HT-29 (cell line): Measurements from ENCODE around the gene FANCE. TPM values are rescaled to one million over a fixed set of nuclear protein-coding genes. Genes with fewer than 3 reads are reported as not detected.
"Not testable (repeated sequence)": the region's sequence is repeated elsewhere in the genome, so short reads cannot be mapped to it uniquely, and the experiment has no call there.

Experiments
- DNase-seq: peaks from one replicate; pipeline ENCODE4 v3.0.0-alpha.2; 2015; ENCODE audit warnings: low spot score
- total RNA-seq: library from RNA; depleted of rRNA; stranded (reverse); fragments of >200 nt; shearing (Covaris generic); gene quantifications from 2 replicates; pipeline ENCODE4 v1.2.3, GENCODE V29; 2014

The FANCE gene
- total RNA-seq, 1 experiment from 2014 or later, result 8.6 TPM

DNA sequence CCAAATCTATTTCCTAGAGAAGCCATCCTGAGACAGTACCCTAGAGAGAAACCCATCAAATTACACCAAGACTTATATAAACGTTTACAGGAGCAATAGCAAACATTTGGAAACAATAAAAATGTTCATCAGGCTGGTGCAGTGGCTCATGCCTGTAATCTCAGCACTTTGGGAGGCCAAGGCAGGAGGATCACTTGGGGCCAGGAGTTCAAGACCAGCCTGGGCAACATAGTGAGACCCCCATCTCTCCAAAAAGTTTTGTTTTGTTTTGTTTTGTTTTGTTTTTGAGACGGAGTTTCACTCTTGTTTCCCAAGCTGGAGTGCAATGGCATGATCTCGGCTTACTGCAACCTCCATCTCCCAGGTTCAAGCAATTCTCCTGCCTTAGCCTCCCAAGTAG, 19.4 kb upstream of the FANCE start:
- not testable (repeated sequence) for DNase-seq

DNA sequence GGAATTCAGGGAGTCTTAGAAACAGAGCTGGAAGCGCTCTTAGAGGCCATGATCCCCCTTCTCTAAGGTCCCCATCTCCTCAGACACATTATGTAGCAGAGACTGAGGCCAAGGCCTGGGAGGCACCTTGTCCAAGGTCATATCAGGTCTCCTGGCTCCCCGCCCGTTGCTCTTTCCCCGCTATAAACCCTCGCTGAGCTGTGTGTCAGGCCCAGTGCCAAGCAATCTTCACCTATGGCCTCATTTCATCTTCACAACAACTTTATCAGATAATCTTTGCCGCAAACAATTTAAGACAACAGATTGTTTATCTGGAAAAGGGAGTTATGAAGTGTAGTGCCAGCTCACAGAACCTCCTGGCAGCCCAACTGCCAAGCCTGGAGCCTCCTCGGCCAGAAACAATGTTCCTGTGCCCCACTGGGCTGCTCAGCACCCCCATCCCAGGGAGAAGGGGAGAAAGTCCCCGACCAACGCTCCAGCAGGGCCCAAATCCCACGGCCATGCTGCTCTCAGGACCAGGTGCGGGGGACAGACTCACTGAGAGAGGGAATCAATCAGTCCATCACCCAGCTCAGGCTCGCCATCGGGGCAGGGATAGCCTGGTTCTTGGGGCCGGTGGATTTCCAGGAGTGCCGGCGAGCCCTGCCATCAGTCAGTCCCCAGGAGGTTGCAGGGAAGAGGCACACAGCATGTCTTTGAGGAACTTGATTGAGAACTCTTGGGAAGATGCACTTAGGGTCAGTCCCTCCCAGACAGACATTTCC, 16.9 kb upstream of the FANCE start:
- DNase-seq, result no peak

DNA sequence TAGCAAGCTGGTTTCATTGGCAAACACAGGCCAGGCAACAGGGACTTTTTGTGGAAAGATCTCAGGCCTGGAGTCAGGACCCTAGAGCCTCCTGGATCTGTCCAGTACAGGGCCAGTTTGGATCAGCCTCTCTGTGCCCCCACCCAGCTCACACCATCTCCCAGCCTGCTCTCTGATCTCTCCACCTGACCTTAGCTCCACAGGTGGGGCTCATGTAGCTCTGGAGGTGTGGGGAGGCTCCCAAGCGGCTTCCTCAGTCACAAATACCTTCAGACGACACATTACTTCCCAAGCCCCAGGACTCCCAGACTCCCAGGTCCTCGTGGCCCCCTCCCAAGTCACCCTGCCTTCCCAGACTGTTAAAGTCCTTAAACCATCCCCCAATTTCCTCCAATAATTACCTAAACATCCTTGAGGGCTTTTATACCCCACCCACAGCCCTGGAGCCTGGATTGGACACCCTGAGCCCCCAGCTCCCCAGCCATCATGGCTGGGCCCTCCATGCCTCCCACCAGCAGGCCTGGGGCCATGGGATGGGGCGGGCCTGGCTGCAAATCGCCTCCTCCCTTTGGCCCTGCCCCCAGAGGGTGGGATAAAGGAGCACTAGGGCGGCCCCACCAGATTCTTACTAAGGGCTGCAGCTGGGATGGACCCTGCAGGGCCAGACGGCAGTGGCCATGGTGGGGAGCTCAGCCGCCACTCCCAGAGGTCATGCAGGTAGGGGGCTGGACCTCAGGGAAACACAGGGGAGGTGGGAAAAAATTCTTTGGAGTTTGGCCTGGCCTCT, 15.9 kb upstream of the FANCE start:
- DNase-seq, result no peak

DNA sequence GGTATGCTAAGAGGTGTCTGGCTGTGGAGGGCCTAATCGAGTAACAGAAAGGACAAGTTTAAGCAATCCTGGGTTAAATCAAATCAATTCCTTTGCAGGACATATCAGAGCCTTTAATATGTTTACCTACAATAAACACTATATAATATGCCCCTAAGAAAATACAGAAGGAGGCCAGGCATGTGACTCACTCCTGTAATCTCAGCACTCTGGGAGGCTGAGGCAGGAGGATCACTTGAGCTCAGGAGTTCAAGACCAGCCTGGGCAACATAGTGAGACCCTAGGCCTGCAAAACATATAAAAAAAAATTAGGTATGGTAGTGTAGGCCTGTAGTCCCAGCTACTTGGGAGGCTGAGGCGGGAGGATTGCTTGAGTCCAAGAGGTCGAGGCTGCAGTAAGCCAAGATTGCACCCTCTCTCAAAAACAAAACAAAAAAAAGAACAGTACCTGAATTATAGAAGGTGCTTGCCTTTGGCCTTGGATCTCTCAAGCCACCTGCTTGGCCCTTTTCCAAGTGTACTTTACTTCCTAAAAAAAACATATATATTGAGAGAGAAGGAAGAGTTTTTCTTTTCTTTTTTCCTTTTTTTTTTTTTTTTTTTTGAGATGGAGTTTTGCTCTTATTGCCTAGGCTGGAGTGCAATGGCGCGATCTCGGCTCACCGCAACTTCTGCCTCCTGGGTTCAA, 13.6 kb upstream of the FANCE start:
- not testable (repeated sequence) for DNase-seq

DNA sequence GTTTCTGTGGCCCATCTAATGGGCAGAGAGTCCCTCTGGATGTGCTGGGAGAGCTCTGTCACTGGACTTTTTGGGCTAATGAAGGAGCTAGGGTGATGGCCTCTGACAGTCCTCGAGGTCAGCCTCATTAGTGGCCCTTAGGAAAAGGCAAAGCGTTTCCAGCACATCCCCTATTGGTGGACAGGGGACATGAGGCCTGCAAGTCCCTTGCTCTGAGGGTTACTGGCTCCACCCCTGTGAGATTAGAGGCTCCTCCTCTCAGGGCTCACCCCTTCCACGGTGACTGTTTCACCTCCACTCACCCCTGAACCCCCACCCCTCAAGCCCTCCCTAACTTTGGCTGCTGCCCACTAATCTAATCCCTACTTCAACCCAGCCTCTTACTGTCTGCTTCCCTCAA, 12.8 kb upstream of the FANCE start:
- no peak for DNase-seq

DNA sequence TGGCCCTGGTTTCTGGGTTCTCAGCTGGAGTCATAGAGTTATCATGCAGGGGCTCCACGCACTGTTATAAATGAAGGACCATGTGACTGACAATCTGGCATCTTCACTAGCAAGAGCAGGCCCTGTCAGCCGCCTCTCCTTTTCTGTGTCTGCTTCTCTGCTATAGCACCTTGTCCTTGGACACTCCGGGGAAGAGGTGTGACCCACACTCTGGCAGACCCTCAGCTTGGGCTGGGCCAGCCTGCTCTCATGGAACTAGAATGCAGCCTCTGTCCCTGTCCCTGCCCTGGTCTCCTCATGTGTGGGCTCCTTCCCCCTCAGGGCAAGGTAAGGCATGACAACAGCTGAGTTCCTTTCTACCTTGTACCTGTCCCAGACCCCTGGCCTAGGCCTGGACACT, 10.9 kb upstream of the FANCE start:
- no peak for DNase-seq

DNA sequence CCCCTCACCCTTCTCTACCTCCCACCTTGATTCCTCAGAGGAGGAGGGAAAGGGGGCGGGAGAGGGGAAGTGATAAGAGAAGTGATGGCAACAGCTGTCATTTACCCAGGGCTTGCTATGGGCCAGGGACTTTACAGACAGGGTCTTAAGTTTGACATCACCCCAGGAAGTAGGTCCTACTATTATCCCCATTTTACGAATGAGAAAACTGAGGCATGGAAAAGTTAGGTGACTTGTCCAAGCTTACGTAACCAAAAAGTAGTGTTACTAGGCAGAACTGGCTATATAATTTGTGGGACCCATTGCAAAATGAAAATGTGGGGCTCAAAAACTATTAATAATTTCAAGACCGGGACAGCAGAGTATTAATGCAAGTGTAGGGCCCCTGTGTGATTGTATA, 10.5 kb upstream of the FANCE start:
- no peak for DNase-seq

DNA sequence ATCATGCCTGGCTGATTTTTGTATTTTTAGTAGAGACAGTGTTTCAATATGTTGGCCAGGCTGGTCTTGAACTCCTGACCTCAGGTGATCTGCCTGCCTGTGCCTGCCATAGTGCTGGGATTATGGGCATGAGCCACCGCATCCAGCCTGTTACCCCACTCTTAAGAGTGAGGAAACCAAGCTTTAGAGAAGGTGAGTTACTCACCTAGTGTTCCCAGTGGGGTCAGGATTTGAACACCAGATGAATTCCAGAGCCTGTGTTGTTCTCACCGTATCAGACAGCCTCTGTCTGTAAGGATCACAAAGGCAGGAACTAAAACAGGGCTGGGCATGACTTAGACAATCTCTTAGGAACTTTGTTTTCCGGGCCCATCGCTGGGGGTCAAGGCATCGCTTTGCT, 9.4 kb upstream of the FANCE start:
- no peak for DNase-seq

DNA sequence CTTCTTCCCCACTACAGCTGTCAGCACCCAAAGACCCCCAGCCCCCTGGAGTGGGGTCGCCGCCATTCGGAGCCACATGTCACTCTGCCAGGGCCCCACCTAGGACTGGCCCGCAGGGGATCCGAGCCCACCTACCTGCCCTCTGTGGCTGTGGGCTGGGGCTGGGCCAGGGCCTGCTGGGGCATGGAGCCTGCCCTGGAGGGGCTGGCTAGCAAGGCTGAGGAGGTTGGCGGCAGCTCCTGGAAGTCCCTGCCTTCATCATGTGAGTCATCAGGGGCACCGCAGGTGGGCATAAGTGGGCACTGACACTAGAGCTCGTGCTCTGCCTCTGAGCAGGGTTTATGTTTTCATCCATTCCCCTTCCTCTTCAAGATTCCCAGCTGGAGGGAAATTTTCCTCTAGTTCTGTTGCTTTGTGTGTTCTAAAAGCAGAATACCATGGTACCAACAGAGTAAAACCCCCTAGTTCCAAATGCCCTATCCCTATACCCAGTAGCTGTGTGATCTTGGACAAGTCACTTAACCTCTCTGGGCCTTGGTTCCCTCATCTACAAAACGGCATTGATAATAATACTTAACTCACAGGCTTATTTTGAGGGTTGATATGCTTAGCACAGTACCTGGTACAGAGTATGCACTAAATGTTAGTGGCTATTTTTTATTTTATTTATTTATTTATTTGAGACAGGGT, 8.7 kb upstream of the FANCE start:
- DNase-seq, result no peak

DNA sequence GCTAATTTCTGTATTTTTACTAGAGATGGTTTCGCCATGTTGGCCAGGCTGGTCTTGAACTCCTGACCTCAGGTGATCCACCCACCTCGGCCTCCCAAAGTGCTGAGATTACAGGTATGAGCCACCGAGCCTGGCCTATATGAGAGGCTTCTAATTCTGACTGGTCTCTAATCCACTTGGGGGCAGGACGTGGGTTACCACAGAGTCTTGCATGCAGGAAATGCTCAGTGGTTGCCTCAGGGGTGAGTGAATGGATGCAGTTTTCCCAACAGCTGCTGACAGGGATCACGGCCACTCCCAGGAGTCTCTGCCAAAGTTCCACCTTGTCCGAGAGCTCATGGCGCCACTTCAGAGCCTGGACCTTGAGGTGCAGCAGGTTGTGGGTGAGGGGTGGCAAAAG, 6.4 kb upstream of the FANCE start:
- no peak for DNase-seq

DNA sequence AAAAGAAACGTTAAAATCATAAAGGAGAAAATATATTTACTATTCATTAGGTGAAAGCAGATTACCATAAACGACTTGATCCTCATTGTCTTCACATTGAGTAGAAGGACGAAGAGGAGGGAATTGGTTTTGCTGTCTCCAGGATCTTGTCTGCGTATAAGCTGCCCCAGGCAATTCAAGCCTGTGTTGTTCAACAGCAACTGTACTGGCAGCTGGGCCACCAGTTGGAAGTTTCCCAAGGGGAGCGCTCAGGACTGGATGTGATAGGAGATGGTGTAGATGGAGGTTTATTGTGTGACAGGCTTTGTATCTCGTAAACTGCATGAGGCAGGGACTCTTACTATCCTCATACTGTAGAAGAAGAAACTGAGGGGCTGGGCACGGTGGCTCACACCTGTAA, 3.9 kb upstream of the FANCE start:
- DNase-seq, result no peak

DNA sequence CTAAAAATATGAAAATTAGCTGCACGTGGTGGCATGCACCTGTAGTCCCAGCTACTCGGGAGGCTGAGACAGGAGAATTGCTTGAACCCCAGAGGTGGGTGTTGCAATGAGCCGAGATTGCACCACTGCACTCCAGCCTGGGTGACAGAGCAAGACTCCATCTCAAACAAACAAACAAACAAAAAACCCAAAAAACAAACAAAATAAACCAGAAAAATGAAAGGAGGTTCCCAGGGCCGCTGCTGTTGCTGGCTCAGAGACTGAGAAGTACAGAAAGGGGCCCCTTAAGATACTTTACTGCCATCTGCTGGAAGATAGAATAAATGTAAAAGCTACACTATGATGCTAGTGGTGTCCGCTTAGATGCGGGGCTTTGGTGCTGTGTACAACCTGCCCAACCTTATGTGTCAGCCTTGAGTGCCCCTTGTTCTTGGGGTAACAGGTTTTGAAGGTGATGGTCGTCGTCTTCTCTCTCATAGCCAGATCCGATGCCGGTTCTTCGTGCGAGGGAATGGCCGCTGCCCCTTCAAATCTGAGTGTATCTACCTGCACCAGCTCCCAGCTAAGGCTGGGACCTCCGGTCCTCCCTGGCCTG, 2.8 kb upstream of the FANCE start:
- DNase-seq, result peak; percentile 68

DNA sequence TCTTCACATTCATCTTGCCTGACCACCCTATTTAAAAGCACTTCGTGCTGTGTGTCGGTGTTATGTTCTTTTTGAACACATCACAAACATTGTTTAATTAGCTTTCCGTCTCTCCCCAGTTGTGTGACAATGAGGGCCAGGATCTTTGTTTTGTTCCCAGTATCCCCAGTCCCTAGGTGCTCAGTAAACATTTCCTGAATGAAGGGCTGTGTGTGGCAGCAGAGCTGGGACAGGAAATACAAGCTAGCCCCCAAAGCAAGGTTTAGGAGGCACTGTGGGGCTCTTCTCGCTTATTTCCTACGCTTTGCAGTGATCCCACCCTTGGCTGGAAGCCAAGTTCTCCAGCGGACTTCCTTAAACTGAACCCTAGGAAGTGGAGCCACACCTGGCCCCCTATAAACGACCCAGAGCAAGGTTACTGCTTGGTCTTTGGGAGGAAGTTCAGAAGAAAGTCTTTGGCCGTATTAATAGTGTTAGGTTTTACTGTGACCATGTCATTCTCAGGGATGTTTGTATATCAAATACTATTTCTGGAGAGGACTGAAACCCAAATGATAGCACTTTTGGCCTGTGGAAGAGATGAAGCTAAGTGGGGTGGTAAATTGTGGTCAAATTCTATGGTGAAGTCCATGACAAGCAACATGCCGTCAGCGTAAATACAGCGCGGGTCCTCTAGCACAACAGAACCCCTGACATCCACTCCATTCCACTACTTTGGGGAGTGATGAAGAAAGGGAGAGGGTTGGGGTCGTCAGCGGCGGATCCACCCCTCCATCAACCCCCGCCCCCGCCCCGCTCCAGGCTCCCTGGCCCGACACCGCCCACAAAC, 570 bp upstream of the FANCE start:
- DNase-seq, result no peak

DNA sequence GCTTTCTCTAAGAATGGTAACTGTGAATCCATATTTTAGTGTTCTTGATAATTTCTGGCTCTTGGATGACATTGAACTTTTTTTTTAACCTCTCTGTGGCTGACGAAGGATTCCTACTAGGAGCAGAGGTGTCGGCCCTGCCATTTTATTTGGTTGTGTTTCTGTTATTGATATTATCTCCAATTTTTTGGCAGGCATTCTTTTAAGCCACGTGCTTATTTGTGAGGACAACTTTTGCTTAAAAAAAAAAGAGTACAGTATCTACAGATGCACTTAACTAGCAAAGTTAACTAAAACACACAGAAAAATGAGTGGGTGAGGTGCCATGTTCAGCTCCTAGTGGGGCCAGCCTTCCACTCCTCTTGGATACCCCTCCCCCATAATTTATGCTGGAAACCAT, 1.1 kb downstream of the FANCE start:
- DNase-seq, result no peak

DNA sequence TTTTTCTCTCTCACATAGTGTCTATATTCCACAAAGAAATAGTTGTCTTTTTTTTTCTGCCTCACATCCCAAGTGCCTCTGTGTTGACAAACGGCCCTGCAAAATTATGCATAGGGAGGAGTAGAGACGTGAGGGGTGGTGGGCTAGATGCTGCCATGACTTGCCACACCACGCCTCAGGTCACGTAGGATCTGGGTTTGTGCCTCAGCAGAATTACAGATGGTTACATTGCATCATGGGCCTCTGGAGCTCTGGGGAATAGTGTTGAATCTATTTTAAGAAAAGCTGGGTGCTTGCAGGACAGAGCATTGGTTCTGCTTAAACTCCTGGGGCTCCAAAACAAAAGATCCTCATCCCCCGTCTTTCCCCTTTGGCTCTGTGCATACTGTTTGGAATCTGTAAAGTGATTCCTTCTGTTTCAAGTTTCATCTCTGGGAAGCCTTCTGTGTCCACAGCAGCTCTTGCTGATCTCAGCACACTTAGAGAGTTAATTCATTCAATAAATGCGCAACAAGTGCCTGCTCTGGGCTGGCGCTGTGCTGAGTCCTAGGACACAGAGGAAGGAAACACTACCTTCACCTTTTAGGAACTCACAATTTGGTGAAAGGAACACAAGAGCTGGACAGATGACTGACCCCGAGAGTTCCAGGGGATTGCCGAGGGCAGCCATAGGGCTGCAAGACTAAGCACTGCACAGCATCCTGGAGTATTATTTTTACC, 2.4 kb downstream of the FANCE start:
- DNase-seq, result no peak

DNA sequence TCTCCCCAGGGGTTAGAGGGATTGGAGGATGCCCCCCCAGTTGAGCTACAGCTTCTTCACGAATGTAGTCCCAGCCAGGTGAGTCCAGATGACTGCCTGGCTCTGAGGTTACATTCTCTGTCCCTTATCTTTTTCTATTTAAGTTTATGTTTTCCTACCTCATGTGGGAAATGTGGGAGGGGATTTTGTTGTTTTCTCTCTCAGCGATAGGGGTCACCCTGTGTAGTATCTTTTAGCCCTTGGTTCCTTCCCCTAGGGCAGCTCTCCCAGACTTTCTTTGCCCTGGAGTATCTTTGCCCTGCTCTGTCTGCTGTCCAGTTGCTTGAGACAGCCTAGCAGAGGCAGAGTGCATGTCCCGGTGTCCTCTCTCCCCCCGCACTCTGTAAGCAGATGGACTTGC, 5.8 kb downstream of the FANCE start:
- DNase-seq, result no peak

DNA sequence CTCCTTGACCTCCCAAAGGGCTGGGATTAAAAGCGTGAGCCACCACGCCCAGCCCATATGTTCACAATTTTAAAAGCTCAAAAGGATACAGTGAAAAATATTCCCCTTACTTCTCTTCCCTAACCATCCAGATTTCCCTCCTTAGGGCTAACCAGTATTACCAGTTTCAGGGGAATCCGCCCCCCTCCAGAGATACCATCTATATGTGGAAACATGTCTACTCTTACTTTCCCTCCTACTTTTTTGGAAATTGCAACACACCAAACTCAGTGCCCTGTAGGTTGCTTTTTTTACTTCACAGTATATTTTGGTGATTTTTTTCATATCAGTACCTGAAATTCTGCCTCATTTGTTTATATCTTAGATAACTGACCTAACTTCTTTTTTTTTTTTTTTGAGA, 9.1 kb downstream of the FANCE start:
- no peak for DNase-seq

DNA sequence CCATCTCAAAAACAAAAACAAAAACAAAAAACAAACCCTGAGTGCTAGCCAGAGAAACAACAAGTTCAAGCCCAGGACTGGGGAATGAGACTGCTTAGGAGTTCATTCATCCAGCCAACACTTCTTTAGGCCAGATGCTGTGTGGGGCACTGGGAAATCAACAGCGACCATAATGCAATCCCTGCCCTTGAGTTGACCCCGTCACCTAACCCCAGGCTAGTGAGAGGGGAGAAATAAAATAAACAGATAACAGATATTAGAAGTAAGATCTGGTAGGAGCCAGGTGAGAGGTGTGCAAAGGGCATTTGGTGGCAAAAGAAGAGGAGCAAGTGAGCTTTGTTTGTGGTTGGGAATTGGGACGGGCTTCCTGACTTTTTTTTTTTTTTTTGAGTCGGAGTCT, 11.2 kb downstream of the FANCE start:
- DNase-seq, result no peak

DNA sequence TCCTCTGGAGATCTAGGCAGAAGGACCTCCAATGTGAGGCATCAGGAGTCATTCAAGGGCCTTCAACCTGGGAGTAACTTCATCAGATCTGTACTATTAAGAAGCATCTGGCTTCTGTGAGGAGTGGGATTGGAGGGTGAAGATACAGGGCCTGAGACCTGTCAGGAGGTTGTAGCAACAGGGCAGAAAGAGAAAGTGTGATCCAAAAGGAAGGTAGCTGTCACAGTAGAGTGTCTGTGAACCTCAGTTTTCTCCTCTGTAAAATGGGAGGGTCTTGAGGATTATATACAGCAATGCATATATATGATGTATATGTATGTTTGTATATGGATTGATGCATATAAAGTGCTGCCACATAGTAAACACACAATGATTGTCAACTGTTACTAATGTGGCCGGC, 13.5 kb downstream of the FANCE start:
- DNase-seq, result no peak
